GM23248 (cell line): ENCODE results near the gene INTS15. TPM values are rescaled to one million over a fixed set of nuclear protein-coding genes. Genes with fewer than 3 reads are reported as not detected.

Source experiments
- DNase-seq: peaks from one replicate; pipeline ENCODE4 v3.0.0-alpha.2; 2015
- H2AFZ ChIP-seq: fragments of 200-600 bp; sonication (generic); 2 replicates; pipeline ENCODE4 v1.6.1; 2016; ENCODE audit warnings: antibody characterized with exemption
- H3F3A ChIP-seq: fragments of 200-600 bp; sonication (generic); 2 replicates; pipeline ENCODE4 v1.6.1; 2016; ENCODE audit warnings: mild to moderate bottlenecking, antibody characterized with exemption, mixed run types; ENCODE audit not compliant: insufficient read depth
- H3K27ac ChIP-seq: fragments of 200-600 bp; sonication (generic); 2 replicates; pipeline ENCODE4 v1.5.1; 2016; ENCODE audit warnings: mild to moderate bottlenecking
- H3K27me3 ChIP-seq: fragments of 200-600 bp; sonication (generic); replicated peaks from 2 replicates; pipeline ENCODE4 v1.6.1; 2016; ENCODE audit warnings: mild to moderate bottlenecking; ENCODE audit not compliant: insufficient read depth
- H3K36me3 ChIP-seq: fragments of 200-600 bp; sonication (generic); 2 replicates; pipeline ENCODE4 v1.6.1; 2016; ENCODE audit warnings: low read depth, mild to moderate bottlenecking
- H3K4me1 ChIP-seq: fragments of 200-600 bp; sonication (generic); 2 replicates; pipeline ENCODE4 v1.6.1; 2016; ENCODE audit warnings: mild to moderate bottlenecking; ENCODE audit not compliant: insufficient read depth
- H3K4me2 ChIP-seq: fragments of 200-600 bp; sonication (generic); one replicate; pipeline ENCODE4 v1.6.1; 2016; ENCODE audit warnings: mild to moderate bottlenecking; ENCODE audit not compliant: unreplicated experiment
- H3K4me3 ChIP-seq: fragments of 200-600 bp; sonication (generic); 2 replicates; pipeline ENCODE4 v1.5.1; 2016; ENCODE audit warnings: mild to moderate bottlenecking
- H3K79me2 ChIP-seq: fragments of 200-600 bp; sonication (generic); 2 replicates; pipeline ENCODE4 v1.6.1; 2016; ENCODE audit warnings: mild to moderate bottlenecking; ENCODE audit not compliant: insufficient read depth
- H3K9ac ChIP-seq: fragments of 200-600 bp; sonication (generic); 2 replicates; pipeline ENCODE4 v1.6.1; 2016; ENCODE audit warnings: mild to moderate bottlenecking
- H3K9me2 ChIP-seq: fragments of 200-600 bp; sonication (generic); 2 replicates; pipeline ENCODE4 v1.6.1; 2016; ENCODE audit warnings: mixed run types, mild to moderate bottlenecking, moderate library complexity; ENCODE audit not compliant: insufficient read depth
- H3K9me3 ChIP-seq: fragments of 200-600 bp; sonication (generic); one replicate; pipeline ENCODE4 v1.6.1; 2017; ENCODE audit warnings: low read depth
- H4K20me1 ChIP-seq: fragments of 200-600 bp; sonication (generic); 2 replicates; pipeline ENCODE4 v1.6.0; 2016; ENCODE audit not compliant: insufficient read depth
- EZH2 ChIP-seq: fragments of 200-600 bp; sonication (generic); IDR thresholded peaks from 2 replicates; pipeline ENCODE4 v1.6.1; 2018; ENCODE audit warnings: antibody characterized with exemption, mild to moderate bottlenecking; ENCODE audit not compliant: insufficient read depth, poor library complexity, severe bottlenecking
- EZH2phosphoT487 ChIP-seq: fragments of 200-600 bp; sonication (generic); IDR thresholded peaks from 2 replicates; pipeline ENCODE4 v1.6.1; 2018; ENCODE audit warnings: antibody characterized with exemption, moderate library complexity, mild to moderate bottlenecking, low read depth; ENCODE audit not compliant: insufficient read depth
- WGBS, 2 experiments: methylation state at CpG; one replicate each; pipeline ENCODE4 v1.1.6; 2015 to 2017; ENCODE audit warnings: low lambda C conversion rate in 2 of 2, low coverage in 1 of 2; ENCODE audit errors: missing lambda C conversion rate in 2 of 2; 5-methylcytosine and 5-hydroxymethylcytosine counted together
- in situ Hi-C: fragments of 300-500 bp; cut with MboI; formaldehyde crosslinking; loops from 2 replicates; pipeline ENCODE4 v1.15.0; 2020
- polyA plus RNA-seq: library from polyadenylated mRNA; unstranded; fragments of >200 nt; fragmentation: Nextera tagmentation; extraction: Ambion mirVana; gene quantifications from 2 replicates; pipeline ENCODE4 v1.2.1, GENCODE V29; 2016
- total RNA-seq: library from RNA; depleted of rRNA; stranded (reverse); fragments of >200 nt; shearing (Covaris generic); gene quantifications from 2 replicates; pipeline ENCODE4 v1.2.3, GENCODE V29; 2014

Gene INTS15
- total and polyA plus RNA-seq, 2 experiments from 2014 or later: 11.3 to 17.9 TPM

DNA sequence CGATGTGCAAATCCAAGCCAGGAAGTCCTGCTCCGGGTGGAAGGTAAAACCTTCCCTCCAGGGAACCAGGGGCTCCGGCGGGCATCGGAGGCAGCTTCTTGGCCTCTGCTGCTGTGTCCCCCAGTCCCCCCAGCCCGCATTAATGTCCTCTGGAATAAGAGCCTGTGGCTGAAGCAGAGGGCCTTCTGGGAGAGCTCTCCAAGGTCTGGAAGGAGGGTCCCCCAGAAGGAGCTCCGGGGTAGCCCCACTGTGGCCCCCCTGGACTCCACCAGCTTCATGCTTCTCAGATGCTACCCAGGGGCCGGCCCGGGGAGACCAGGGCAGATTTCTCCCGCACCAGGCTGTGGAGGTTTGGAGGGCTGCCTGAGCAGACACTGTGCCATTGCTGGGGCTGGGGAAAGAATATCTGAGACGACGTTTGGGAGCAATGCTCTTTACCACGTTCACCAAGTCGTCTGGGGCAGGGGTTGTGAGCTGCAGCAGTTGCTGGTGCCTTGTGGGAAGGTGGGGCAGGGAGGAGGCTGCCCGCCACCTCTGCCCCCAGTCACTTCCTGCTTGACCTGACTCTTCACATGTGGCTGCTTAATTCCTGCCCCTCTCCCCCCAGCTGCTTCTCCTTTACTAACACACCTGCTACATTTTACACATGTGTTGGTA is 33.9 kb downstream of the INTS15 start:
- DNase-seq: no peak
- no peaks in the 10 kb centered on the region for H3K9me3 ChIP-seq
- no peaks in the 10 kb centered on the region for H3F3A ChIP-seq
- H3K4me3 ChIP-seq: no peak overlapping the region
- 0 out of 2 replicates have a peak, but pooled peaks cover 8% of the 10 kb centered on the region for H3K27me3 ChIP-seq
- 62 to 66% methylated on average over 15 of the region's 15 CpGs for WGBS, 2 experiments
- H3K27ac ChIP-seq: no peak overlapping the region
- H3K36me3 ChIP-seq: no peaks in the 10 kb centered on the region
- H3K9me2 ChIP-seq: no peaks in the 10 kb centered on the region
- H2AFZ ChIP-seq: no peak overlapping the region
- H3K4me2 ChIP-seq: no peak overlapping the region
- in situ Hi-C loops: no loop called here
- H3K9ac ChIP-seq: no peak overlapping the region
- H4K20me1 ChIP-seq: no peaks in the 10 kb centered on the region
- no peaks in the 10 kb centered on the region for H3K4me1 ChIP-seq
- H3K79me2 ChIP-seq: no peaks in the 10 kb centered on the region
- TF ChIP-seq EZH2 (no peak), EZH2phosphoT487 (no peak)

DNA sequence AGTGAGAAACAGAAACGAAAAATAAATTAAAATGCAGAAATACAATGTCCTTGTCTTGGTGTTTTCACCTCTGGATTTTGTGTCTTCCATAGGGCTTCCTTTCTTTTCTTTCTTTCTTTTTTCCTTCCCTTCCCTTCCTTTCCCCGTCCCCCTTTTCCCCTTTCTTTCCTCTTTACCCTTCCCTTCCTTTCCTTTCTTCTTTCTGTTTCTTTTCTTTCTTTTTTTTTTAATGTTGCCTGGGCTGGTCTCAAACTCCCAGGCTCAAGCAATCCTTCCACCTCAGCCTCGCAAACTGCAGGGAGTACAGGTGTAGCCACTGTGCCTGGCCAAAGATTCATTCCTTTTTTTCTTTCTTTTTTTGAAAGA is 34.4 kb downstream of the INTS15 start:
- Histone ChIP-seq H2AFZ (no peak overlapping the region), H3K36me3 (no peaks in the 10 kb centered on the region), H3K9ac (no peak overlapping the region), H3K79me2 (no peaks in the 10 kb centered on the region), H3K27me3 (0 out of 2 replicates have a peak, but pooled peaks cover 8% of the 10 kb centered on the region), H3K4me1 (no peaks in the 10 kb centered on the region), H3K27ac (no peak overlapping the region), H4K20me1 (no peaks in the 10 kb centered on the region), H3K4me3 (no peak overlapping the region), H3K9me2 (no peaks in the 10 kb centered on the region), H3K4me2 (no peak overlapping the region), H3K9me3 (no peaks in the 10 kb centered on the region), H3F3A (no peaks in the 10 kb centered on the region)
- in situ Hi-C loops: no loop called here
- 50 to 68% methylated on average over 3 of the region's 3 CpGs for WGBS, 2 experiments
- no peak for DNase-seq
- no peak for TF ChIP-seq EZH2phosphoT487
- no peak for TF ChIP-seq EZH2

DNA sequence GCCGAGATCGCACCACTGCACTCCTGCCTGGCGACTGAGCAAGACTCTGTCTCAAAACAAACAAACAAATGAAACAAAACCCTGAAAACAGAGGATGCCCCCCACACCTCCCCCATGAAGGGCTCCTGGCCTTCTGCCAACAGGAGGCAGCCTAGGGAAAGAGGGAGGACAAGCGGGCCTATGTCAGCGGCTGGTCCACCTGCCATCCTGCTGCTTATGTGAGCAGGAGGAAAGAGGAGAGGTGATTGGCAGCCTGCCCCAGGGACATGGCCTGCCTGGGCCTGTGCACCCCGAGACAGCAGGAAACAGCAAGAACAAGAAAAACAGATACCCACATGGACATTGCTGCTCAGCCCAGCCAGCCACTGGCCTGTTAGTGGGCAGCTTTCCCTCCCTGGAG is 38.2 kb downstream of the INTS15 start:
- 77 to 85% methylated on average over 6 of the region's 6 CpGs for WGBS, 2 experiments
- H3K79me2 ChIP-seq: no peaks in the 10 kb centered on the region

DNA sequence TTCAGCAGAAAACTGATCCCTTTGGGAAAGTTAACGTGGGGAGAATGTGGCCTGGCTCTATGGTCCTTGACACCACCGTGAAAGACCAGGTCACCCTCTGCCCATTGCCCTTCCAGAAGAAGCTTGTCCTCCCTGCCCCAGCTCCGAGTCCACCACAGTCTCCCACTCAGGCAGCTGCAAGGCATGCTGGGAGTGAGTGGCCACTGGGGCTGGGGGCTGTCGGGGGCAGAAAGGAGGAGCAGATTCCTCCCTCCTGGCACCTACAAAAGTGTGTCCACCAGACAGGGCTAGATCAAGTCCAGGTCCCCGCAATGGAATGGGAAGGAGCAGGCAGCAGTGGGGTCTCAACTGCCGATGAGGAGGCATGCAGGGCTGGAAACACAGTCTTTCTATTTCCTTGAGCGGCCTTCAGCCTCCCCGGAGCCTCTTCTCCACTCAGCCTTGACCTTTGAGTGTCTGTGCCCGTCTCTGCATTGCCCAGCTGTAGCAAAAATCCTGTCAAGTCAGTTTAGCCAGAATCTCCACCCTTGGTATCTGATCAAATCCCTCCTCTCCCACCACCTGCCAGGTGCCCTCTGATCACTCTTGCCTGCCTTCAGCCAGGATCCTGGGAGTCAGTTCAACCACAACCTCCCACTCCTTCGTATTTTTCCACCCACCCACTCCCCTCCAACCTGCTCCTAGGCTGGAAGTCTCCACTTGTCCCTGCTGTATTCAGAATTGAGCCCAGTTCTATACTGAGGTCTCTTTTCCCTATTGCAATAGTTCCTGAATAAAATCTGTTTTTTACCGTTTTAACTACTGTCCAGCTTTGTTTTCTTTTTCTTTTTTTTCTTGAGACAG is 40.4 kb downstream of the INTS15 start:
- Histone ChIP-seq H3K27me3 (no peaks in the 10 kb centered on the region), H3K79me2 (no peaks in the 10 kb centered on the region), H3F3A (no peaks in the 10 kb centered on the region), H3K36me3 (no peaks in the 10 kb centered on the region), H3K9me3 (no peaks in the 10 kb centered on the region), H3K9ac (no peak overlapping the region), H4K20me1 (no peaks in the 10 kb centered on the region), H2AFZ (no peak overlapping the region), H3K27ac (no peak overlapping the region), H3K4me1 (no peaks in the 10 kb centered on the region), H3K4me2 (no peak overlapping the region), H3K9me2 (no peaks in the 10 kb centered on the region), H3K4me3 (no peak overlapping the region)
- in situ Hi-C loops: no loop called here
- TF ChIP-seq EZH2phosphoT487 (no peak), EZH2 (no peak)
- WGBS, 2 experiments: 43 to 45% methylated on average over 11 of the region's 11 CpGs
- DNase-seq: no peak

More for the DNA sequence above, 38.2 kb downstream of the INTS15 start:
- H3K4me3 ChIP-seq: no peak overlapping the region
- in situ Hi-C loops: no loop called here
- no peak overlapping the region for H2AFZ ChIP-seq
- H4K20me1 ChIP-seq: no peaks in the 10 kb centered on the region
- no peaks in the 10 kb centered on the region for H3K9me2 ChIP-seq
- H3K36me3 ChIP-seq: no peaks in the 10 kb centered on the region
- no peak for DNase-seq
- no peaks in the 10 kb centered on the region for H3K27me3 ChIP-seq
- TF ChIP-seq EZH2: no peak
- no peak for TF ChIP-seq EZH2phosphoT487
- no peaks in the 10 kb centered on the region for H3F3A ChIP-seq
- H3K9me3 ChIP-seq: no peaks in the 10 kb centered on the region
- no peak overlapping the region for H3K9ac ChIP-seq
- no peaks in the 10 kb centered on the region for H3K4me1 ChIP-seq
- H3K27ac ChIP-seq: no peak overlapping the region
- no peak overlapping the region for H3K4me2 ChIP-seq
